Right renal cortex interstitium (tissue), 3 donors: Measurements from ENCODE around the gene OR2L13. TPM values are rescaled to one million over a fixed set of nuclear protein-coding genes. Genes with fewer than 3 reads are reported as not detected.

Experiments
- polyA plus RNA-seq, 3 donors: library from polyadenylated mRNA; unstranded; fragments of 120-200 nt; gene quantifications; one replicate each; pipeline ENCODE4 v1.2.1, GENCODE V29; 2013; ENCODE audit not compliant: insufficient read length in 3 of 3

OR2L13 gene
- polyA plus RNA-seq, 3 donors = 0.07 to 0.08 TPM; not detected in 1

Other genes with a start within 250 kb of the OR2L13 start
- 1 to 10 TPM; 1.2 to 1.6 (median 1.5) TPM for gene TRIM58, start 238.0 kb upstream of the OR2L13 start, polyA plus RNA-seq
- gene OR2W3, start 199.6 kb upstream of the OR2L13 start, polyA plus RNA-seq = under 1 TPM in 2 of 3 donors, not detected in 1; 0.47 to 0.50 TPM
- gene OR2T8, start 174.9 kb upstream of the OR2L13 start, polyA plus RNA-seq = not detected
- gene OR2AJ1, start 170.3 kb upstream of the OR2L13 start, polyA plus RNA-seq = not detected
- not detected for gene OR2L8, start 146.3 kb upstream of the OR2L13 start, polyA plus RNA-seq
- not detected for gene OR2AK2, start 130.0 kb upstream of the OR2L13 start, polyA plus RNA-seq
- not detected for gene OR2L5, start 81.5 kb upstream of the OR2L13 start, polyA plus RNA-seq
- gene OR2L2, start 65.1 kb upstream of the OR2L13 start, polyA plus RNA-seq = under 1 TPM; 0.07 to 0.12 (median 0.10) TPM
- not detected for gene OR2L3, start 48.3 kb upstream of the OR2L13 start, polyA plus RNA-seq
- gene OR2M5, start 50.0 kb downstream of the OR2L13 start, polyA plus RNA-seq = not detected
- not detected for gene OR2M2, start 79.6 kb downstream of the OR2L13 start, polyA plus RNA-seq
- gene OR2M3, start 102.1 kb downstream of the OR2L13 start, polyA plus RNA-seq = under 1 TPM in 2 of 3 donors, not detected in 1; 0.03 TPM
- gene OR2M4, start 136.2 kb downstream of the OR2L13 start, polyA plus RNA-seq = under 1 TPM in 1 of 3 donors, not detected in 2; 0.03 TPM
- not detected for gene OR2T33, start 182.8 kb downstream of the OR2L13 start, polyA plus RNA-seq
- gene OR2T12, start 208.2 kb downstream of the OR2L13 start, polyA plus RNA-seq = not detected
- gene OR2M7, start 229.4 kb downstream of the OR2L13 start, polyA plus RNA-seq = not detected